Prostate gland (tissue), 2 donors: Measurements from ENCODE around the gene AGFG1. TPM values are rescaled to one million over a fixed set of nuclear protein-coding genes. Genes with fewer than 3 reads are reported as not detected.

Experiments
- DNase-seq: peaks from one replicate; pipeline ENCODE4 v3.0.0-alpha.2; 2019; ENCODE audit warnings: low spot score
- H3K27ac ChIP-seq, 2 donors: fragments of 200-600 bp; sonication (generic); 2 replicates each; pipeline ENCODE4 v1.5.1; 2017 to 2019
- H3K27me3 ChIP-seq: fragments of 200-600 bp; sonication (generic); replicated peaks from 2 replicates; pipeline ENCODE4 v1.5.1; 2019; ENCODE audit not compliant: insufficient read depth
- H3K36me3 ChIP-seq, 2 donors: fragments of 200-600 bp; sonication (generic); 1 replicate in 1 of 2; 2 replicates in 1 of 2; pipeline versions ENCODE4 v1.5.1 to v1.8.1; 2017 to 2019
- H3K4me1 ChIP-seq: fragments of 200-600 bp; sonication (generic); replicated peaks from 2 replicates; pipeline ENCODE4 v1.5.1; 2019
- H3K4me3 ChIP-seq, 2 donors: fragments of 200-600 bp; sonication (generic); 2 replicates each; pipeline ENCODE4 v1.5.1; 2017 to 2019
- H3K9me3 ChIP-seq: fragments of 200-600 bp; sonication (generic); 2 replicates; pipeline ENCODE4 v1.5.1; 2017
- CTCF ChIP-seq, 4 experiments: fragments of 200-600 bp in 2 of 4; fragments of 450-650 bp in 2 of 4; sonication (generic) in 2 of 4; IDR thresholded peaks; 1 replicate in 3 of 4; 2 replicates in 1 of 4; pipeline ENCODE4 v1.5.1; 2016 to 2019; ENCODE audit warnings: antibody characterized with exemption in 4 of 4, mild to moderate bottlenecking in 2 of 4, moderate library complexity in 2 of 4
- POLR2A ChIP-seq: fragments of 450-650 bp; IDR thresholded peaks from one replicate; pipeline ENCODE4 v1.6.1; 2016; ENCODE audit warnings: antibody characterized with exemption, mild to moderate bottlenecking
- POLR2AphosphoS5 ChIP-seq: sonication (generic); formaldehyde crosslinking; IDR thresholded peaks from one replicate; pipeline ENCODE4 v1.6.1; 2017; ENCODE audit warnings: antibody characterized with exemption
- WGBS: methylation state at CpG from one replicate; pipeline ENCODE4 v1.1.5; 2018; 5-methylcytosine and 5-hydroxymethylcytosine counted together
- intact Hi-C: fragments of 100-400 bp; cut with DNase I; formaldehyde crosslinking; loops from one replicate; pipeline ENCODE4 v1.14.2; 2022
- total RNA-seq, 2 donors: library from RNA; depleted of rRNA; stranded (reverse); fragments of >200 nt; gene quantifications; one replicate each; pipeline ENCODE4 v1.1.0, GENCODE V29; 2016

AGFG1 gene
- total RNA-seq, 2 donors from 2014 or later: 40.3 to 73.7 TPM

- WGBS: 94% methylated on average over 2 of the region's 2 CpGs
- Histone ChIP-seq H3K9me3 (no peaks in the 10 kb centered on the region), H3K4me1 (no peaks in the 10 kb centered on the region), H3K36me3 (no peaks in the 10 kb centered on the region), H3K4me3 (no peak overlapping the region), H3K27me3 (no peaks in the 10 kb centered on the region), H3K27ac (no peak overlapping the region)
- TF ChIP-seq POLR2AphosphoS5: no peak
- no peak for TF ChIP-seq CTCF (IDR thresholded peaks at IDR 0.05)
- no peak for TF ChIP-seq POLR2A
- intact Hi-C loops: no loop called here
- DNase-seq: no peak
Observed at GRCh38 chr2:227493524-227493923, 21.6 kb downstream of the AGFG1 start.

GRCh38 chr2:227497158-227497557 is 25.2 kb downstream of the AGFG1 start:
- WGBS: 57% methylated on average over 2 of the region's 2 CpGs
- no peaks in the 10 kb centered on the region for H3K36me3 ChIP-seq
- H3K27ac ChIP-seq: no peak overlapping the region
- no peak overlapping the region for H3K4me3 ChIP-seq
- DNase-seq: no peak
- no peaks in the 10 kb centered on the region for H3K9me3 ChIP-seq
- no peaks in the 10 kb centered on the region for H3K27me3 ChIP-seq
- H3K4me1 ChIP-seq: no peaks in the 10 kb centered on the region
- no peak for TF ChIP-seq POLR2A
- no peak for TF ChIP-seq CTCF (IDR thresholded peaks at IDR 0.05)
- no peak for TF ChIP-seq POLR2AphosphoS5
- intact Hi-C loops: no loop called here

GRCh38 chr2:227499627-227500300 is 27.8 kb downstream of the AGFG1 start:
- H3K4me1 ChIP-seq: peaks cover 5% of the 10 kb centered on the region
- WGBS: 90% methylated on average over 6 of the region's 6 CpGs
- TF ChIP-seq CTCF (IDR thresholded peaks at IDR 0.05) (no peak), POLR2A (no peak), POLR2AphosphoS5 (no peak)
- H3K27me3 ChIP-seq: no peaks in the 10 kb centered on the region
- no peaks in the 10 kb centered on the region for H3K36me3 ChIP-seq
- no peak overlapping the region for H3K27ac ChIP-seq
- H3K9me3 ChIP-seq: no peaks in the 10 kb centered on the region
- no peak overlapping the region for H3K4me3 ChIP-seq
- intact Hi-C loops: no loop called here
- no peak for DNase-seq

- Histone ChIP-seq H3K27me3 (no peaks in the 10 kb centered on the region), H3K9me3 (no peaks in the 10 kb centered on the region), H3K27ac (no peak overlapping the region), H3K4me1 (peaks cover 6% of the 10 kb centered on the region), H3K4me3 (no peak overlapping the region), H3K36me3 (no peaks in the 10 kb centered on the region)
- intact Hi-C loops: no loop called here
- TF ChIP-seq POLR2A (no peak), POLR2AphosphoS5 (no peak), CTCF (IDR thresholded peaks at IDR 0.05) (no peak)
- DNase-seq: no peak
- WGBS: 84% methylated on average over 1 of the region's 1 CpG
Observed at GRCh38 chr2:227500301-227500630, 28.3 kb downstream of the AGFG1 start.
